COR-L47 (cell line): ENCODE measurements around the gene CIAO2B.
"Not testable (repeated sequence)": the region's sequence is repeated elsewhere in the genome, so short reads cannot be mapped to it uniquely, and the experiment has no call there.

Experiments
- DNase-seq: peaks from one replicate; lab custom pipeline; 2025; lab: John Stamatoyannopoulos, UW

The CIAO2B gene

GRCh38 chr16:66955363-66956153 is 21.4 kb upstream of the CIAO2B start:
- not testable (repeated sequence) for DNase-seq

GRCh38 chr16:66954097-66954659 is 20.0 kb upstream of the CIAO2B start:
- DNase-seq = peak; percentile 63

GRCh38 chr16:66953462-66954096 is 19.4 kb upstream of the CIAO2B start:
- no peak for DNase-seq

- no peak for DNase-seq
Measured at GRCh38 chr16:66952430-66953110, 18.4 kb upstream of the CIAO2B start.

- DNase-seq = no peak
Measured at GRCh38 chr16:66950971-66951790, 17.0 kb upstream of the CIAO2B start.

GRCh38 chr16:66950437-66950836 is 16.2 kb upstream of the CIAO2B start:
- DNase-seq = no peak

- DNase-seq = no peak
Measured at GRCh38 chr16:66949472-66949871, 15.3 kb upstream of the CIAO2B start.

GRCh38 chr16:66948837-66949225 is 14.6 kb upstream of the CIAO2B start:
- no peak for DNase-seq

GRCh38 chr16:66948134-66948836 is 14.1 kb upstream of the CIAO2B start:
- no peak for DNase-seq

- peak; percentile 72 for DNase-seq
Measured at GRCh38 chr16:66947302-66948065, 13.3 kb upstream of the CIAO2B start.

GRCh38 chr16:66946974-66947301 is 12.7 kb upstream of the CIAO2B start:
- no peak for DNase-seq

GRCh38 chr16:66946541-66946940 is 12.3 kb upstream of the CIAO2B start:
- DNase-seq = no peak

- DNase-seq = no peak
Measured at GRCh38 chr16:66945939-66946338, 11.7 kb upstream of the CIAO2B start.

- DNase-seq = not testable (repeated sequence)
Measured at GRCh38 chr16:66944971-66945370, 10.8 kb upstream of the CIAO2B start.

GRCh38 chr16:66944054-66944441 is 9.8 kb upstream of the CIAO2B start:
- DNase-seq = no peak

GRCh38 chr16:66943426-66944053 is 9.3 kb upstream of the CIAO2B start:
- no peak for DNase-seq

GRCh38 chr16:66942981-66943380 is 8.8 kb upstream of the CIAO2B start:
- DNase-seq = no peak

- no peak for DNase-seq
Measured at GRCh38 chr16:66940236-66940635, 6.0 kb upstream of the CIAO2B start.

- DNase-seq = no peak
Measured at GRCh38 chr16:66939366-66939765, 5.2 kb upstream of the CIAO2B start.

- DNase-seq = no peak
Measured at GRCh38 chr16:66937725-66938337, 3.6 kb upstream of the CIAO2B start.
